ENCODE data around the gene IDH1.
"Not testable (repeated sequence)": the region's sequence is repeated elsewhere in the genome, so short reads cannot be mapped to it uniquely, and the experiment has no call there.

Gene IDH1

DNA sequence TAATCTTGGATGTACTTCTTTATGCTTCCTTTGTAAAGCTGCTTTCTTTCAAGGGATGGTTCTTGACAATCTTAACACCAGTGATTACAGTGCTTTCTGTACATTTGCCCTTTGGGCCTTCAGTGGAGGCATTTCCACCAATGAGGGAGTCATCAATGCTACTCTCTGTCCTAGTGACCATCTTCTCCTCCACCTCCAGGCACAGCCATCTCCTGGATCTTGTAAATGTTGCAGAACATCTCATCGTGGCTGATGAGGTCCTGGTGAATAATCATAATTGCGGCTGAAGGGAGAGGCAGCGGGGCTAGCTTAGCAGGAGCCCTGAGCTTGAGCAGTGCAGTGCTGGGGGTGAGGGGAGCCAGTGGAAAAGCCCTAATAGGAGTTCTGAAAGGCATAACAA, 32.5 kb downstream of the IDH1 start:
- DNase-seq (ENCODE audit: low read depth in 1 of 2, low spot score in 1 of 2): no peak

DNA sequence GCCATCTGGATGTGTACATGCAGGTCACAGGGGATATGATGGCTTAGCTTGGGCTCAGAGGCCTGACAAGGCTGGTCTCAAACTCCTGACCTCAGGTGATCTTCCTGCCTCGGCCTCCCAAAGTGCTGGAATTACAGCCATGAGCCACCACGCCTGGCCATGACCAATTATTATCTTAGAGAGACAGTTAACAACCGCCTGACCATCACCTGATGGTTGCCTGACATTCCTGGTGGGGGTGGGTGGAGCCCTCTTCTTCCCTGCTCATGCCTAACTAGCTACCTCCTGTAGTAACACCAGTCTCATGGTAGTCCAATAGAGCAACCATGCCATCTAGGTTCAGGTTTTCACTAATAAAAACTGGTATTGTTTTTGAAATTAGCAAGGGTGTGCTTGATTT, 33.0 kb downstream of the IDH1 start:
- not testable (repeated sequence) for DNase-seq (ENCODE audit: low read depth in 1 of 2, low spot score in 1 of 2)

DNA sequence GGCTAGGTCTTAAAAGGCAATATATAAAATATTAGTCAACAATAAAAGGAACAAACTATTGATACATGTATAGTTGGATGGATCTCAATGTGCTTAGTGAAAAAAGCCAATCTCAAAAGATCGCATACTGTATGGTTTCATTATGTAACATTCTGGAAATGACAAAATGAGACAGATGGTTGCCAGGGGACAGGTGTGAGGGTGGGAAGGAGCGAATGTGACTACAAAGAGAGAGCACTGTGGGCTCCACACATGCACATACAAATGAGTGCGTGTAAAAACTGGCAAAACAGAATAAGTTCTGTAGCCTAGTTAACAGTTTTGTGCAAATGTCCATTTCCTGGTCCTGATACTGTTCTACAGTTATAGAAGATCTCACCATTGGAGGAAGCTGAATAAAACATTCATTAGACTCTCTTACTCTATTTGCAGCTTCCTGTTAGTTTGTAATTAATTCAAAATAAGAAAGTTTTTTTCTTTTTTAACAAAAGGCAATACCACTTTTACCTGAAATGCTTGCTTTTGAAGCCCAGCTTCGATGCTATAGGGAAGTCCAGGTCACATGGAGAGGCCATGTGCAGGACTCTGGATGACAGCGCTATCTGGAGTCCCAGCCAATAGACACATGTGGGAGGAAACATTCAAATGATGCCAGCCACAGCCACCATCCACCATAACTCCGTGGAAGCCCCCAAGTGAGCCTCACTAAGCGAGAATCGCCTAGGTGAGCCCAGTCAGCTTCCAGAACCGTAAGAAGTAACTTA, 44.0 kb downstream of the IDH1 start:
- DNase-seq (ENCODE audit: low read depth in 1 of 2, low spot score in 1 of 2): no peak

DNA sequence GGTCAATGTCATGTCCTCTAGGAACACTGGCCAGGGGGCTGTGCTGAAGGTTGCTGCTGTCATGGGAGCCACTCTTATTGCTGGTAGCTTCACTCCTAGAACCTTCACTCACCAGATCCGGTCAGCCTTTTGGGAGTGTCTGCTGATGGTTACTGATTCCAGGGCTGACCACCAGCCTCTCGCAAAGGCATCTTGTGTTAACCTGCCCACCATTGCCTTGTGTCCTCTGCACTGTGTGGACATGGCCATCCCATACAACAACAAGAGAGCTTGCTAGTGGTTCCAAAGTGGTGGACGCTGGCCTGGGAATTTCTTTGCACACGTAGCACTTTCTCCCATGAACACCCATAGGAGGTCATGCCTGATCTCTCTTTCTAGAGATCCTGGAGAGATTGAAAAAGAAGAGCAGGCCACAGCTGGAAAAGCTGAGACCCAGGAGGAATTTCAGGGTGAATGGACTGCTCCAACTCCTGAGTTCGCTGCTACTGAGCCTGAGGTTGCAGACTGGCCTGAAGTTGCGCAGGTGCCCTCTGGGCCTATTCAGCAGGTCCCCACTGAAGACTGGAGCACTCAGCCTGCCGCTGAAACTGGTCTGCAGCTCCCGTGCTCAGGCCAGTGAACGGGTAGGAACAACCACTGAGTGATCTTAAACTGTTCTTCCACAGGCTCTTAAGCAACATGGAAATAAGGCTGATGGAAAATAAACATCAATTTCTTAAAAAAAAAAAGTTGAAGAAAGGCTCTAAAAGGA, 46.4 kb downstream of the IDH1 start:
- DNase-seq (ENCODE audit: low read depth in 1 of 2, low spot score in 1 of 2): no peak

DNA sequence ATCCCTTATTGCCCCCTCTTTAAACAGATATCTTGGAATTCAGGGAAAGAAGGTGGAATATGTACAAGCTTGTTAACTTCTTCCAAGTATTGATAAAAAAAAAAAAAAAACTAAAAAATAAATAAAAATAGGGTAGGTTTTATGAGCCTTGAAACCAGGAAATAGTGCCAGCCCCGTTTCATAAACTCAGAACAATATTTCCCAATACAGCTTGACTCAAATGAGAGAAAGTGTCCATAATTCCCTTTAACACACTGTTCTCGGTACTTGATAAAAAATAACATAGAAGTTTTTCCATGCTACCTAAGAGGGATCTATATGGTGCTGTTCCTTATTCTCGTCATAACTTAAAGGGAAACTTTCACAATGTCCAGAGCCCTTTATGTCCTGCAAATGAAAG, 47.1 kb downstream of the IDH1 start:
- no peak for DNase-seq (ENCODE audit: low read depth in 1 of 2, low spot score in 1 of 2)

DNA sequence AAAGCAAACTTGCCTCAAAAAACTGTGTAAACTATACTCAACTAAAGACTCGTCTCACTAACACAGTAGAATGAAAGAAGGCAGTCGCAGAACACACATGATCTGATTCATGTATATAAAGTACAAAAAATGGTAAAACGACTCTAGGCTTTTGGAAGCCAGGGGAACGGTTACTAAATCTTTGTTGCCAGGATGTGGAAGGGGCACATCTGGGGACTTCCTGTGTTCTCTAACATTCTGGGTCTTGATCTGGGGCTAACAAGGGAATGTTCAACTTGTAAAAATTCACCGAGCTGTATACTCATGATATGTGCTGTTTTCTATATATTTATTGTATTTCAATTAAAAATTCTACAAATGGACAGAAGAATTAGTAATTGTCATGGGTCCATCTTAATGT, 50.7 kb downstream of the IDH1 start:
- DNase-seq (ENCODE audit: low read depth in 1 of 2, low spot score in 1 of 2): no peak

DNA sequence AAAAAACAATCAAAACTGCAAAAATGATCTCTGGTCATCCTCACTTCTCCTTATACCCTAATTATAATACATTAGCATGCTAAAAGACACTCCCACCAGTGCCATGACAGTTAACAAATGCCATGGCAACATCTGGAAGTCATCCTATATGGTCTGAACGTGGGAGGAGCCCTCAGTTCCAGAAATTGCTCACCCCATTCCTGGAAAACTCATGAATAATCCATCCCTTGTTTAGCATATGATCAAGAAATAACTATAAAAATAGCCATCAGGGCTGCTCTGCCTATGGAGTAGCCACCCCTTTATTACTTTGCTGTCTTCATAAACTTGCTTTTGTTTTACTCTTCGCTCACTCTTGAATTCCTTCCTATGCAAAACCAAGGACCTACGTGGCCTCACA, 59.3 kb downstream of the IDH1 start:
- DNase-seq (ENCODE audit: low read depth in 1 of 2, low spot score in 1 of 2): no peak

DNA sequence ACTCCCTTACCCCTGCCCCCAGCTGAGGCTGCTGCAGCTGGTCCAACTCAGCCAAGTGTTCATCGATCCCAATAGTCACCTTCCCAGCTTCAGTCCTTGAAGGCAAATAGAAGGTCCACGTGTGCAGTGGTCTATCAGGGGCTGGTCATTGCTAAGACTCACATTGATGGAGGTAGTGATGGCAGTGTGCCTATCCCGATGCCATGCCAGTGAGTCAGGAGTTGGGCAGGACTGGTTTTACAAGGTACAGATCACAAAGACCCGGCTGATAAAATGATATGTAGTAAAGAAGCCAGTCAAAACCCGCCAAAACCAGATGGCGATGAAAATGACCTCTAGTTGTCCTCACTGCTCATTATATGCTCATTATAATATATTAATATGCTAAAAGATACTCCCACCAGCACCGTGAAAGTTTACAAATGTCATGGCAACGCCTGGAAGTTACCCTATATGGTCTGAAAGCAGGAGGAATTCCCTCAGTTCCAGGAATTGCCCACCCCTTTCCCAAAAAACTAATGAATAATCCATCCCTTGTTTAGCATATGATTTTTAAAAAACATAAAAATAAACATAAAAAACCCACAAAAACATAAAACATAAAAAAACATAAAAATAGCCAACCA, 62.1 kb downstream of the IDH1 start:
- DNase-seq (ENCODE audit: low read depth in 1 of 2, low spot score in 1 of 2): no peak

DNA sequence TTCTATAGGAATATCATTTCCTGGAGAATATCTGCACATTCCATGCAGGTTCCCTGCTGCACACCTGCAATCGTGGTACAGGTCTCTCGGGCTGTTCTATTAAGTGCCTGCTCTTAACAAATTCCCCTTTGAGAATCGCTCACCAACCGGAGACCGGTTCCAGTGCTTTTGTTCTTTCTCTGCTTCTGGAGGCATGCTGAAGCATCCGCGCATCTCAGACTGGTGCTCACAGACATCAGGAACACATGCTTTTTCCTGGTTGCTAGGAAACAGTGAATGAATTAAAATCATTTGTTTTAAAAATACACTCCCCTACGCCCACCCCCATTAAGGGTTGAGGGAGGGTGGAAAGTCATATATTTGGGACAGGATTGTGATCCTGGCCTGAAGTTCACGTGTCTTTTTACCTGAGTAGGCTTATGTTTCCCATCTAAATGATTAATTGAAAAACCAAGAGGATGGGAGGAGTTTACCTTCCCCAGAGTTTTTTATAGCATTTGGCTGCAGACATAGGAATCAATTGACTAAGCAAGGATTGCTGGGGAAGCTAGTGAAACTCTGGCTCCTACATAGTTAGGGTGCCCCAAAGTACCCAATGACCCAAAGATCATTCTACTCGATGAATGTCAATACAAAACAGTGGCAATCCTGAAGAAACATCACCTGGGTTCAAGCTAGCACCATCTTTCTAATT, 64.9 kb downstream of the IDH1 start, which contains the start of gene C2orf80:
Gene C2orf80, minus strand, starts transcription at position 221 of the 694 bp plus-strand sequence. CDS start 3,044 bp downstream, outside the sequence.
- DNase-seq (ENCODE audit: low read depth in 1 of 2, low spot score in 1 of 2): no peak

DNA sequence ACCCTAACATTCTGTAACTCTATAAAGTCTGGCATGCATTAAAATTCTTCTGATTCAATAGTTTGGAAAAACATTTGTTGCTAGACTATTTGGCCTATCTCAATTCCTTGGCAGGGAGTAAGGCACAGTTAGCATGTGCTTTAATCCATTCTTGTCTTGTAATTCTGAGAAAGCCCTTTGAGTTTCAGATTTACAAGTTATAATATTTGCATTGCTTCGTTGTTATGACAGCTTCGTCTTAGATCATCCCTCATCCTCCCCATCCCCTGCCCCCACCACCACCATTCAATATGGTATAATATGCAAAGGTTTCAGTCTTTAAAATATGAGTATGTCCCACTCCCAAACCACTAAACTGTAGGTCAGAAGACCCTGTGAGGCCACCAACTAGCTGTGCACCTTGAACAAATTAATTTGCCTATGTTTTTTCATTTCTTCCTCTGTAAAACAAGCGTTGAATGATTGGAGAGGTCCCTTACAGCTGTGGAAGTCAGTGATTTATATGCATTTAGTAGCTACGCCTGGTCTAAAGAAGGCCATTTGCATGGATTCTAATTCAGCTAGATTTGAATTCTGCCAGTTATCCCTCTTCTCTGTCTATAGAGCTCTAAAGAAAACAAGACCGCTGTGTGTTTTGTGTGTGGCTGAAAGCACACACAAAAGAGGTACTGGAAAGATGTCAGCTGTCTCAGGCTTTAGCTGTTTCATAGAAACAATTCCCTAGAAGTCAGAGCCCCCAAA, 65.6 kb downstream of the IDH1 start:
- no peak for DNase-seq (ENCODE audit: low read depth in 1 of 2, low spot score in 1 of 2)

DNA sequence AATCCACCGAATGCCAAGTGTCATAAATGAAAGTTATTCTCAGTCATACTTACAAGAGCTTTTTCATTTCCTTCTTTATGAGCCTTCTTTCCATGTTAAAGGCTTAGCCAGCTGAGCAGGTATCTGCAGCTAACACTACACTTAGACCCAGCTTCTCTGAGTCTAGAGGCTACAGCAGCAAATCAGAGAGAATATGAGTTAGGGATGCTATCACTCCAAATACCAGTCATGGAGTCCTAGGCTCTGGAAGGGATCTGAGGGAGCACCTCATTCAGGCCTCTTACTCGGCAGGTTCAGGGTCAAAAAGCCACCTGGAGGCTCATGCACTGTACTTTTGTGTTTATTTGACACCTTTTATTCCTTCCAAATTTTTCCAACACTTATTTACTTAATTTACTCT, 68.0 kb downstream of the IDH1 start:
- DNase-seq (ENCODE audit: low read depth in 1 of 2, low spot score in 1 of 2): no peak

DNA sequence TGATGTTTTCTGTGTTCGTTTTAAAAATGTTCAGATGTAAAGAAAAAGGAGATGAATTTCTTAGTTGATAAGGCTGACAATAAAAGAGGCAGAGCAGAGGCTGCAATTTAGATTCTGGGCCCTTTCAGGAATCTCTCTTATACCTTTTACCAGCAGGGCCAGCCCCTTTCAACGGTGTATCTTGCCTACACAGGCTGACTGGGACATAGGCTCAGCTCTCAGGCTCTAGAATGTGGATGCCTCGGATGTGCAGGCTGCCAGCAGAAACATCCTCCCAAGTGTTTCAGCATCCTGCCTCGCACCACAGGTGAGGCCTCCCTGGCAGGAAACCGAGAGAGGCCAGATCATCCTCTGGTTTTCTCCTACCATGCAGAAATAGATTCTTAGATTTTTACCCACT, 68.4 kb downstream of the IDH1 start:
- no peak for DNase-seq (ENCODE audit: low read depth in 1 of 2, low spot score in 1 of 2)

Data from activated CD4-positive, alpha-beta T cell treated with anti-CD3 and anti-CD28 coated beads, Interleukin-2, amount 50 U/mL, for 24 hours (primary cell).